Heart left ventricle (tissue), 16 donors: Measurements from ENCODE around the gene DYNC2H1. TPM values are rescaled to one million over a fixed set of nuclear protein-coding genes. Genes with fewer than 3 reads are reported as not detected.

ENCODE experiments used
- ATAC-seq, 4 donors: fragments of 200-7000 bp; cut with Tn5 transposase; one replicate each; pipeline ENCODE4 v1.9.1; 2020 to 2022; ENCODE audit warnings: moderate library complexity in 4 of 4, mild to moderate bottlenecking in 3 of 4, moderate number of reproducible peaks in 1 of 4
- DNase-seq, 5 donors: peaks; one replicate each; pipeline ENCODE4 v3.0.0-alpha.2; 2020
- H3K27ac ChIP-seq, 12 donors: fragments of 200-600 bp; sonication (generic) in 4 of 12; one replicate each; pipeline versions ENCODE4 v1.5.0 to v1.8.0; 2016 to 2022; ENCODE audit warnings: mild to moderate bottlenecking in 2 of 12
- H3K27me3 ChIP-seq, 9 donors: fragments of 200-600 bp; sonication (generic) in 2 of 9; one replicate each; pipeline versions ENCODE4 v1.5.1 to v1.8.0; 2016 to 2022; ENCODE audit warnings: mild to moderate bottlenecking in 3 of 9
- H3K36me3 ChIP-seq, 9 donors: fragments of 200-600 bp; sonication (generic) in 2 of 9; one replicate each; pipeline versions ENCODE4 v1.5.0 to v1.8.0; 2018 to 2022; ENCODE audit warnings: mild to moderate bottlenecking in 2 of 9
- H3K4me1 ChIP-seq, 12 donors: fragments of 200-600 bp; sonication (generic) in 4 of 12; one replicate each; pipeline versions ENCODE4 v1.5.0 to v1.8.0; 2016 to 2022; ENCODE audit warnings: mild to moderate bottlenecking in 3 of 12
- H3K4me3 ChIP-seq, 12 donors: fragments of 200-600 bp; sonication (generic) in 4 of 12; one replicate each; pipeline versions ENCODE4 v1.5.0 to v1.8.0; 2017 to 2022; ENCODE audit warnings: mild to moderate bottlenecking in 9 of 12, moderate library complexity in 4 of 12
- H3K9me3 ChIP-seq, 12 donors: fragments of 200-600 bp; sonication (generic) in 4 of 12; one replicate each; pipeline versions ENCODE4 v1.5.0 to v1.8.0; 2016 to 2022; ENCODE audit warnings: mild to moderate bottlenecking in 1 of 12
- CTCF ChIP-seq, 12 donors: fragments of 200-600 bp; sonication (generic) in 4 of 12; IDR thresholded peaks; one replicate each; pipeline versions ENCODE4 v1.5.0 to v1.8.0; 2018 to 2022; ENCODE audit warnings: antibody characterized with exemption in 12 of 12, mild to moderate bottlenecking in 5 of 12
- POLR2A ChIP-seq, 2 donors: fragments of 450-650 bp; IDR thresholded peaks; one replicate each; pipeline ENCODE4 v1.6.1; 2017; ENCODE audit warnings: antibody characterized with exemption in 2 of 2, mild to moderate bottlenecking in 2 of 2, moderate library complexity in 2 of 2
- WGBS, 4 donors: extraction: QIAGEN DNeasy Blood & Tissue Kit in 2 of 4; methylation state at CpG; one replicate each; pipeline versions ENCODE4 v1.1.5 to v1.1.7; 2013 to 2018; 5-methylcytosine and 5-hydroxymethylcytosine counted together
- intact Hi-C, 10 donors: fragments of 100-400 bp; cut with DNase I; formaldehyde crosslinking; loops; one replicate each; pipeline versions ENCODE4 v1.11.1 to v1.14.2; 2022
- polyA plus RNA-seq, 2 donors: library from polyadenylated mRNA; stranded (reverse); fragments of 200-250 nt; gene quantifications; one replicate each; pipeline ENCODE4 v1.2.3, GENCODE V29; 2013
- total RNA-seq, 9 donors: library from RNA; depleted of rRNA in 2 of 9; stranded (reverse); fragments of >200 nt in 2 of 9; fragmentation: NEBNext Ultra II Directional in 3 of 9; extraction: Animal tissue kit (Norgen Biotek cat#: 25700) in 3 of 9; gene quantifications; one replicate each; pipeline versions ENCODE4 v1.1.0 to v1.2.4, GENCODE V29; 2016 to 2023
- donor health status: ischemic (EF 13 %, LVEDD 7.1; RV severe dilation, severe dysfunction).
- donor health status: healthy with polysubstance abuse.
- donor health status: DM: no; HTN: yes; CAD: no.
- donor health status: DM: no; HTN: no; CAD: no.
- donor health status: ischemic (EF 25% LVEDD 6.9; RV normal size, moderate dysfunction).
- donor health status: ischemic (EF 25% LVEDD 5.7; RV mildly dilated, moderate dysfunction).
- donor health status: healthy.
- donor health status: DM: yes; HTN: yes; CAD: no.
- donor health status: ischemic (EF 35%, LVEDD 5.7; RV mildly dilated, moderate dysfunction).
- donor health status: nonischemic (EF 11% LVEDD 7.7; RV severe dilation, severe dysfunction).
- donor health status: DM: yes; HTN: yes; CAD: no.
- donor health status: PGD.
- donor health status: ischemic (EF 29% LVEDD 5.4; RV normal size, mild dysfunction).
- donor health status: nonischemic (EF 23%, LVEDD 6.1; RV moderate dilation, normal function).

Gene DYNC2H1
- total and polyA plus RNA-seq, 11 donors = 2.3 to 7.2 (median 3.7) TPM

GRCh38 chr11:103183981-103184611 is 74.9 kb downstream of the DYNC2H1 start:
- H3K36me3 ChIP-seq = peaks cover 0 to 70% (median 6%) of the 10 kb centered on the region in 9 donors
- 46 to 48% (median 47%) methylated on average over 3 of the region's 3 CpGs for WGBS, 4 donors

GRCh38 chr11:103202048-103202651 is 92.9 kb downstream of the DYNC2H1 start:
- Histone ChIP-seq H3K9me3 (no peaks in the 10 kb centered on the region), H3K27me3 (no peaks in the 10 kb centered on the region), H3K27ac (no peak overlapping the region), H3K4me1 (no peaks in the 10 kb centered on the region), H3K36me3 (peaks cover 0 to 66% (median 9%) of the 10 kb centered on the region in 9 donors), H3K4me3 (no peak overlapping the region)
- DNase-seq (no peak), ATAC-seq (peak in 1 of 4 donors; percentile 34)
- intact Hi-C loops = loop anchor here in 9 of 10 donors (2.0 to 10.0 kb wide), 4 partner anchors 393 to 403 kb away; no protein-coding TSS in a partner anchor
- 44 to 58% (median 50%) methylated on average over 3 of the region's 3 CpGs for WGBS, 4 donors
- TF ChIP-seq CTCF (IDR thresholded peaks at IDR 0.05) (peak; percentile 26 to 62 (median 42)), POLR2A (IDR thresholded peaks at IDR 0.05) (no peak)

More at GRCh38 chr11:103183981-103184611, 74.9 kb downstream of the DYNC2H1 start:
- no peak overlapping the region for H3K27ac ChIP-seq
- no peak for DNase-seq
- H3K4me1 ChIP-seq = no peaks in the 10 kb centered on the region
- ATAC-seq = no peak
- H3K27me3 ChIP-seq = no peaks in the 10 kb centered on the region
- intact Hi-C loops = no loop called here
- H3K9me3 ChIP-seq = no peaks in the 10 kb centered on the region
- no peak for TF ChIP-seq CTCF (IDR thresholded peaks at IDR 0.05)
- no peak for TF ChIP-seq POLR2A (IDR thresholded peaks at IDR 0.05)
- no peak overlapping the region for H3K4me3 ChIP-seq

- WGBS, 4 donors = 45 to 64% (median 55%) methylated on average over 1 of the region's 1 CpG
- no peak for TF ChIP-seq POLR2A (IDR thresholded peaks at IDR 0.05)
- TF ChIP-seq CTCF (IDR thresholded peaks at IDR 0.05) = no peak
- H3K27ac ChIP-seq = no peak overlapping the region
- peaks cover 0 to 15% (median 0%) of the 10 kb centered on the region in 9 donors for H3K36me3 ChIP-seq
- intact Hi-C loops = no loop called here
- DNase-seq (no peak), ATAC-seq (no peak)
- no peaks in the 10 kb centered on the region for H3K27me3 ChIP-seq
- no peak overlapping the region for H3K4me3 ChIP-seq
- H3K9me3 ChIP-seq = no peaks in the 10 kb centered on the region
- H3K4me1 ChIP-seq = no peaks in the 10 kb centered on the region
These were observed 101.3 kb downstream of the DYNC2H1 start for GRCh38 chr11:103210543-103210942.

- Histone ChIP-seq H3K4me1 (no peaks in the 10 kb centered on the region), H3K4me3 (no peak overlapping the region), H3K36me3 (peaks cover 0 to 29% (median 0%) of the 10 kb centered on the region in 9 donors), H3K9me3 (no peaks in the 10 kb centered on the region), H3K27ac (no peak overlapping the region), H3K27me3 (no peaks in the 10 kb centered on the region)
- ATAC-seq (no peak), DNase-seq (no peak)
- TF ChIP-seq POLR2A (IDR thresholded peaks at IDR 0.05) (no peak), CTCF (IDR thresholded peaks at IDR 0.05) (no peak)
- intact Hi-C loops = no loop called here
- 95 to 100% (median 99%) methylated on average over 1 of the region's 1 CpG for WGBS, 4 donors
These were observed 106.6 kb downstream of the DYNC2H1 start for GRCh38 chr11:103215812-103216211.
